ENCODE data around the gene PAFAH1B1. TPM values are rescaled to one million over a fixed set of nuclear protein-coding genes. Genes with fewer than 3 reads are reported as not detected.

PAFAH1B1 gene
- total and polyA plus RNA-seq, 2 donors (not counting 3 experiments of a cell fraction or from before 2014, with no cell fraction given), result 46.5 to 158 TPM

GRCh38 chr17:2689411-2690164 is 96.1 kb downstream of the PAFAH1B1 start:
- dilution Hi-C loops (cut with MboI; ENCODE audit: extremely low pct_ligation_motif_present, low sequenced_read_pairs) (no loop called here), intact Hi-C loops (cut with micrococcal nuclease) (no loop called here)
- Histone ChIP-seq H3K4me2 (ENCODE audit: insufficient read depth, low read length) (no peak overlapping the region), H4K20me1 (replicated peaks; ENCODE audit: control insufficient read depth, extremely low read depth, insufficient read depth, low read length) (peaks cover 3% of the 10 kb centered on the region), H3K27me3 (ENCODE audit: control insufficient read depth in 2 of 2, insufficient read depth in 2 of 2, low read length in 2 of 2) (no peaks in the 10 kb centered on the region), H3K9me3 (replicated peaks; ENCODE audit: control insufficient read depth, insufficient read depth, low read length) (no peaks in the 10 kb centered on the region), H3K79me2 (ENCODE audit: control insufficient read depth, insufficient read depth, low read length) (no peaks in the 10 kb centered on the region), H3K36me3 (ENCODE audit: control insufficient read depth in 2 of 2, extremely low read depth in 1 of 2, insufficient read depth in 2 of 2, low read length in 2 of 2) (peaks cover 0 to 6% of the 10 kb centered on the region in 2 experiments), H3K4me1 (ENCODE audit: control insufficient read depth, extremely low read depth, insufficient read depth, low read length) (no peaks in the 10 kb centered on the region), H3K9ac (replicated peaks; ENCODE audit: extremely low read depth, insufficient read depth, low read length) (no peak overlapping the region), H3K27ac (ENCODE audit: insufficient read depth, low read depth, low read length) (no peak overlapping the region), H3K4me3 (replicated peaks in 1 of 3; ENCODE audit: insufficient read depth in 1 of 3, low read depth in 1 of 3, low read length in 3 of 3) (no peak overlapping the region), H2AFZ (ENCODE audit: low read depth, low read length) (no peak overlapping the region), H3K9me1 (replicated peaks; ENCODE audit: control insufficient read depth, extremely low read depth, insufficient read depth, low read length) (no peaks in the 10 kb centered on the region)
- CTCF ChIA-PET, result no interaction called here
- no peak for DNase-seq (ENCODE audit: low read depth, low spot score)
- no peak for FAIRE-seq
- POLR2A ChIA-PET, result no interaction called here
- TSS peak; percentile 52 for BruUV-seq (replicated peaks)
- TF ChIP-seq JUN (IDR thresholded peaks at IDR 0.05; ENCODE audit: borderline replicate concordance, insufficient read depth, insufficient read length, low read depth) (no peak), POLR2AphosphoS5 (IDR thresholded peaks at IDR 0.05; ENCODE audit: insufficient read depth, low read depth, low read length) (no peak), FOS (IDR thresholded peaks at IDR 0.05; ENCODE audit: borderline replicate concordance, insufficient read depth, low read length) (no peak), MYC (IDR thresholded peaks at IDR 0.05; ENCODE audit: low read depth, low read length) (no peak), CTCF (IDR thresholded peaks at IDR 0.05; ENCODE audit: extremely low read depth in 1 of 2, insufficient read depth in 1 of 2, low read depth in 1 of 2, low read length in 2 of 2) (no peak), POLR2A (IDR thresholded peaks at IDR 0.05; ENCODE audit: low read depth, low read length) (no peak), EZH2 (IDR thresholded peaks at IDR 0.05; ENCODE audit: borderline replicate concordance, low read depth, low read length, severe bottlenecking) (no peak), GATA2 (IDR thresholded peaks at IDR 0.05; ENCODE audit: insufficient read depth, insufficient read length, low read depth, low read length) (no peak), MAX (IDR thresholded peaks at IDR 0.05; ENCODE audit: insufficient read depth, insufficient read length) (no peak)
